Smooth muscle cell of the brain vasculature (primary cell): ENCODE results near the gene PHKA2.

Source experiments
- DNase-seq: peaks from one replicate; pipeline ENCODE4 v3.0.0-alpha.2; 2012; ENCODE audit warnings: low read depth, low spot score

PHKA2 gene

GRCh38 chrX:18934708-18935107, 49.2 kb downstream of the PHKA2 start:
- DNase-seq = no peak

GRCh38 chrX:18933617-18934016, 50.3 kb downstream of the PHKA2 start:
- DNase-seq = no peak

DNA sequence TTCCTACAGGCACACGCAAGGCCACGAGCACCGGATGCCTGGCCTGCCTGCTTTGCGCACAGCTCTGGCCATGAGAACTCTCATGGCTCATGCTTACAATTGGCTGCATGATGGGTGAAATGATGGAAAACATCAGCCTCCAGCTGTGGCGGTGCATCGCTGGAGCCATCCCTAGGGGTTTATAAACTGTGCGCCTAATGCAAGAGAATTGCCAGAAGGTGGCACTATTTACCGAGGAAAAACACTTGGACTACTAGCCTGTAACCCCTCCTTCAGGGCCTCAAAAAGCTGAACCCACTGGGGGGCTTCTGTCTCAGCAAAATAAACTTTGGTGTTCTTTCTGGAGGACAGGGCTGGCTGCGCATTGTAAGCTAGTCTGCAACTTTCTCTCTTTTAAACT, 51.9 kb downstream of the PHKA2 start:
- no peak for DNase-seq

DNA sequence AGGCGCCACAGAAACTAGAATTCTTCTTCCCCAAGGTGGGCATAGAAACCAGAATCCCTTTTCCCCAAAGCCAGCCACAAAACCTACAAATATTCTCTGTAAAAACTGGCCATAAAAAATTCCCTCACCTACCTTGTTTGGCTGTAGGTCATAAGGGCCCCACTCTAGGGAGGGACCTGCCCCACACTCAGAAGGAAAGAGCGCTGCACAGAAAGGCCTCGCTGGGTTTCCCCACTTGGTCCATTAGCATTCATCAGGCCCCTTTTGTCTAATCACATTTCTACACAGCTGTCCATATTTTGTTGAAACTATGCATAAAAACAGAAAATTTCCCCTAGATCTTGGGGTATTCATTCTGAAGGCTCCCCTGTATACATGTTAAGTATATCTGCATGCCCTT, 54.1 kb downstream of the PHKA2 start:
- DNase-seq = no peak

GRCh38 chrX:18927558-18927957, 56.4 kb downstream of the PHKA2 start:
- DNase-seq = no peak

DNA sequence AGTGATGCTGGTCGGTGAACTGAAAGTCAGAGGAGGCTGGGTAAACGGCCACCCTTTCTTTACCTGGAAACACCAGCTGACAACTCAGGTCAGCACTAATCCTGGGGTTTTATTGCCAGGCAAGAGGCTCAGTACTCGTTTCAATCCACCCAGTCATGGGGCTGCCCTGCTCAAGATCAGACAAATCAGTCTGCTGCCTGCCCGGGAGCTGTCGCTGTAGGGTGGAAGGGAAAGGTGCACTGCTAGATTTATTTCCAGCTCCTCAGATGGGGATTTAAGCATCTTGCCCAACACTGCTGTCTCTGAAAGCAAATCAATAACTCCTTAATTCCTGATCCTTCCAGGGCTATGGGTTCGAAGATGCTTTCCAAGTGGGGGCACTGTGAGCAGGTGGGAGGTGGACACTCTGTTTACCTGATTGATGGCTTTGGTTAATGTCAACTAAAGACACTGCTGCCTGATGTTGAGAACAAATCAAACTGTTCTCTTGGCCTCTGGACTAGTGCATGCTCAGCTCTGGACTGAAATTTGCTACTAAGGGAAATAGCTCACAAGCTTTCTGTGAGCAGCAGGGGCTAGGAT, 59.3 kb downstream of the PHKA2 start:
- no peak for DNase-seq

GRCh38 chrX:18920566-18920965, 63.3 kb downstream of the PHKA2 start:
- no peak for DNase-seq

DNA sequence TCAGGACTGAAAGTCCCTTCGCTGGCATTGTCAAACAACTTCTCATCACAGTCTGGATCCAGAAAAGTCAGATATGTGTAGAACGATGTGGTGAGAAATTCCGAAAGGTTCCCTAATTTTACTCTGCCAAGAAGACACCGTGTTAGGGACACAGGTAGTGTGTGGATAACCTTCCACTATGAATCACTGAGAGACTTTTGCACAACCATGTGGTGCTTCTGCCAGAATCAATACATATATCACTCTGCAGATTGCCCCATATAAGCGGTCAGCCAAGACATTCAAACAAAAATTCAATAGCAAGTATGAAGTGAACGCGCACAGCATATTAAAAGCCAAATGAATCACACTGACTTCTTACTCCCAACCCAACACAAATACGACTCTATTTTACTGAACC, 63.8 kb downstream of the PHKA2 start:
- DNase-seq = no peak

- DNase-seq = no peak
These were observed 66.1 kb downstream of the PHKA2 start for GRCh38 chrX:18917831-18918230.

- DNase-seq = no peak
These were observed 77.6 kb downstream of the PHKA2 start for GRCh38 chrX:18906286-18906685.

GRCh38 chrX:18900401-18900976, 83.4 kb downstream of the PHKA2 start:
- DNase-seq = no peak

DNA sequence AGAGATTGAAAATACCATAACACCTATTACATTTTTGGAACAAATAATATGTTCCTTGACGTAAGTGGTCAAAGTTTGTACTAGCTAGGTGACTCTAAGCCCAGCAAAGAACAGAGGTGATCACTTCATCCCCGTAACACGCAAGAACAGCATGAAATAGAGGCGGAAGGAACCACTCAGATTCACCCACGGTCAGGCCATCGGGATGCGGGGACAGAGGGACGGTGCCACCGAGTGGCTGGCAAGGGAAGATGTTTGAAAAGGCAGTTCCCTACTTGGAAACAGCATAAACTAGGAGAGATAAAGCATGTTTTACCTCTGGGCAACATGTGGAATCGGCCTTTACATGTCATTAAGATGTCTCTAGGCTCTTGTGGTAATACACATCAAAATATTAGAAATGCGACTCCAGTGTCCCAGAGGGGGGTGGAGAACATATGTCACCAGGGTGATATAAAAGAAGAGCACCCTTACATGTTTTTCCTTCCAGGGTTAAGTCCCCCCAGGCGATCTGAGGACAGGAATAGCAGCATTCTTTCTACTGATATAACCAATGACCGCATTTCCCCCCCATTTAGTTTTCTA, 84.0 kb downstream of the PHKA2 start:
- no peak for DNase-seq

DNA sequence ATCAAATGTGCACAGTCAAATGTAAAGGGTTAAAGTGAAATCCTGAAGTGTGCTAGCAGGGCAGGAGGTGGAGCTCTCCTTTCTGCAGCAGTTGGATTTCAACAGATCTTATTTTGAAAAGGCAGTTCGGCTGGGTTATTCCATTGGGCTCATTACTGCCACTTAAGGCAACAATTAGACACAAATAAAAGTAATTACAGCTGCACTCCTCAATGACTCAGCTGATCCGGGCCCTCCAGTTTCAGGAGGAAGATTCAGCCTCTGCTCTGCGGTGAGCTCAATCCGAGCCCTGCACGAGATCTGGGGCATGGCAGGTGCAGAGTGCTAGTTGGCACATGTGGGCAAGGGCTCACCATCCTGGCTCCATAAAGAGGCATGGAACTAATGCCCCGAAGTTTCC, 85.4 kb downstream of the PHKA2 start:
- DNase-seq = no peak

DNA sequence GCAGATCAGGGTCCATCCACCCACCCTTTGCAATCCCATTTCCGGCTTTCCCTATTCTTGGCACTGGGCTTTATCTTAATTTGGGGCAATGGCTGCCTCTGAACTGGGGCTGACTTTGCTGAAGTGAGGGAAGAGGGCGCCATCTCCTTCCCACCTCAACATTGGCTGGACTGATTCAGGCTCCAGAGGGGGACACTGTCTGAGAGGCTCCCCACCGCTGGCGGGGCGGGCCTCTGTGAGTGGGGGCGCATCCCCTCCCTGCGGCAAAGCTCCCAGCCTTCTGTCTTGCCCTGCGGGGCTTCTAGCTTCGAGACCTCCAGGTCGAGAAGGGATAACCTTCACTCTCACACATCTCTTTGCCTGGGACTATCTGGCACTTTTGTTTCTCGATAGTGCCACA, 85.8 kb downstream of the PHKA2 start:
- no peak for DNase-seq

GRCh38 chrX:18897611-18898010, 86.3 kb downstream of the PHKA2 start:
- DNase-seq = no peak

DNA sequence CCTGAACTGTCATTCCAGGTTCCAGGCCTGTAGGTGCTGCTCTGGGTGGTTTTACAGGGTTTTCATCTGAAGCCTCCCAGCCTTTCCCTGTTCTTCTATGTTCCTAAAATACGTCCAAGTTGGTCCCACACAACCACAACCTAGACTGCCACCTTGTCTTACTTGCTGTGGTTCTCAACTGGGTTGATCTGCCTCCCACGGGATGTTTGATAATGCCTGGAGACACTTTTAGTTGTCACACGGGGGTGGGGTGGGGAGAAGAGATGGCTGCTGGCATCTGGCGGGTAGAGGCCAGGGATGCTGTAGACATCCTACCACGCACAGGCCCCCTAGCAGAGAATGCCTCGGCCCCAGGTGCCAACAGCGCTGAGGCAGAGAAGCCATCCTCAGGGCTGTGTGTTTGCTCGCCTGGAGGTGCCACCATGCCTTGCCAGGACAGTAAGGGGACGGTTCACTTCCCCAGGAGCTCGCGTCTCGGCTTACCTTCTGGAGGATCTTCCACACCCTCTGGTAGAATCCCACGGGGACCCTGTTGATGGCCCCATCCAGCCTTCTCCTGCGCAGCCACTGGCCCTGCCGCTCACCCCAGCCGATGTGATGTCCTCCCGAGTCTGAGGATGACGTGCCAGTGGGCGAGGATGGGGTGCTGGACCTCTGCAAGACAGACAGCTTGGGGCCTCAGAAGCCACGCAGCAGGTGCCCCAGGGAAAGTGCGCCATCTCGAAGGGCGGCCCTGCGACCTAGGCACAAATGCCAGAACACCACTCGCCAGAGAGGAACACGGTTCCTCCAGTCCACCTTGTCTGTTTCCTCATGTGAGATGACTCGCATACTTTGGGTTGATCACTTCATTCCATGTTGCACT, 87.0 kb downstream of the PHKA2 start:
- DNase-seq = no peak

GRCh38 chrX:18895189-18895951, 88.5 kb downstream of the PHKA2 start:
- no peak for DNase-seq

GRCh38 chrX:18894156-18894555, 89.8 kb downstream of the PHKA2 start:
- DNase-seq = no peak

GRCh38 chrX:18893536-18893935, 90.4 kb downstream of the PHKA2 start:
- DNase-seq = no peak

DNA sequence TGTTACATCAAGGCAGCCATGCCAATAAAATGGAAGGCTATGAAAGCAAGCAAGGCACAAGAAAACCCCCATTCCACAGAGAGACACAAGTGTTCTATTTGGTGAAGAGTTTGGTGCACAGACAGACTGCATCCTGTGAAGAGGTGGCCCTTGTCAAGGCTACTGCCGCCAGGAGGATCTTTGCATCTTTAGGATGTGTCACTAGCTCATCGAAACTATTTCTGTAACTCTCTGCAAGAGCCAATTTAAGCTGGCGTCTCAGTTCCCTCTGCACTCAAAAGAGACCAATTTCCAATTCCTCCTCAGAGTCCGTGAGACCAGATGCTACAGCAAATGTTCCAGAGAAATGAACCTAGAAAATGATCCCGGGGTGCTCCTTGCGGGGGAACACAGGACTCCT, 91.0 kb downstream of the PHKA2 start:
- no peak for DNase-seq

DNA sequence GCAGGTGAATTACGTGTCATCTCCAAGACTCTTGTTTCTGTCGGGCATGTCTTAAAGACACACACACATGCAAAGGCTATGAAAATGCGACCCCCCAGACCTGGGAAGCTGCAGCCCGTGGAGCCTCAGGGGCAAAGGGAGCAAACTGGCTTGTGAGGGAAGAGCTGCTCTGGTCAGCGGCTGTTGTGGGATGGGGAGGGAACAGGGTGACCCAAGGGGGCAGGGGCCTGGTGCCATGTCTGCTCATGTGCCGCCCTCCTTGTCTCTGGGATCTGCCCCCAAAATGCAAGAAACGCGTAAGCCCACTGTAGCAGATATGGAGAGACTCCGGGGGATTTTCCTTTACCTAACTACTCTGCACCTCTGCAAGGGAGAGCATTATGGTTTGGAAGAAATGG, 92.4 kb downstream of the PHKA2 start:
- DNase-seq = no peak
